ENCODE results near the gene CACNG7.

Gene CACNG7

DNA sequence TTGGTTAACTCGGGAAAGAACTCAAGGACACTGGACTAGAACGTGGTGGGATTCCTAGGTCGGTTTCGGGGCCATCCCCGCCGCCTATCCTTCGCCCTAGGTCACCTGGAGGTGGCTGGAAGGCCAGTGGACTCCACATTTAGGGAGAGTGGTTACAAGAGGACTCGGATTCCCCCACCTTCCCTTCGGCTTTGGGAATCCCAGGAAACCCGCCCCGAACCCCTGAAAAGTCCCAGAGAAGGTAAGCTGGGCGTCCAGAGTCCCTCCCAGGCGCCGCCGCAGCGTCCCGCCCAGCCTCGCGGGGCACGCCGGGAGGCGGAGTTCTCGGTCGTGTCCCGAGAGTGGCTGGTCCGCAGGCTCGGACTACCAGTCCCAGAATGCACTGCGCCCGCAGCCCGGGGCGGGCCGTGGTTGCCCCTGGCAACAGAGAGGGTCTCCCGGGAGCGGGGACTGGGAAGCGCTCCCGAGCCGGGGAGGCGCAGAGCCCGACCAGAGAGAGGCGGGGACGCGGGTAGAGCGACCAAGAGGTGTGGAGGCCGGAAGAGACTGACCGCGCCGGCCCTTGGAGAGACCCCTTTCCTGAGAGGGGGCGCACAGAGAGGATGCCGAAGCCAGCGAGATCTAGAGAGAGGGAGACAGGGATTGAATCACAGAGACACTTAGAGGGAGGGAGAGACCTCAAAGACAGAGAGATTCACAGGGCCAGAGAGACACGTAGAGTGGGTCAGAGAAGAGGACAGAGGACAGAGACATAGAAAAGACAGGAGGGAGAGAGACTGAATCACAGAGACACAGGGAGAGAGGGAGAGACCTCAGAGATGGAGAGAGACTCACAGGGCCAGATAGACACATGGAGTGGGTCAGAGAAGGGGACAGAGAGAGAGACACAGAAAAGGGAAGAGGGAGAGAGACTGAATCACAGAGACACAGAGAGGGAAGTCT is 29.7 kb upstream of the CACNG7 start:
- TF ChIP-seq, protein P1, sequence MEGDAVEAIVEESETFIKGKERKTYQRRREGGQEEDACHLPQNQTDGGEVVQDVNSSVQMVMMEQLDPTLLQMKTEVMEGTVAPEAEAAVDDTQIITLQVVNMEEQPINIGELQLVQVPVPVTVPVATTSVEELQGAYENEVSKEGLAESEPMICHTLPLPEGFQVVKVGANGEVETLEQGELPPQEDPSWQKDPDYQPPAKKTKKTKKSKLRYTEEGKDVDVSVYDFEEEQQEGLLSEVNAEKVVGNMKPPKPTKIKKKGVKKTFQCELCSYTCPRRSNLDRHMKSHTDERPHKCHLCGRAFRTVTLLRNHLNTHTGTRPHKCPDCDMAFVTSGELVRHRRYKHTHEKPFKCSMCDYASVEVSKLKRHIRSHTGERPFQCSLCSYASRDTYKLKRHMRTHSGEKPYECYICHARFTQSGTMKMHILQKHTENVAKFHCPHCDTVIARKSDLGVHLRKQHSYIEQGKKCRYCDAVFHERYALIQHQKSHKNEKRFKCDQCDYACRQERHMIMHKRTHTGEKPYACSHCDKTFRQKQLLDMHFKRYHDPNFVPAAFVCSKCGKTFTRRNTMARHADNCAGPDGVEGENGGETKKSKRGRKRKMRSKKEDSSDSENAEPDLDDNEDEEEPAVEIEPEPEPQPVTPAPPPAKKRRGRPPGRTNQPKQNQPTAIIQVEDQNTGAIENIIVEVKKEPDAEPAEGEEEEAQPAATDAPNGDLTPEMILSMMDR (IDR thresholded peaks at IDR 0.05; ENCODE audit: borderline replicate concordance, control extremely low read depth, extremely low read depth, insufficient read depth, missing control alignments) = no peak
- in situ Hi-C loops (cut with MboI; ENCODE audit: low sequenced_read_pairs, unreplicated experiment) = no loop called here
- peak; percentile 90 for DNase-seq (ENCODE audit: low spot score)

DNA sequence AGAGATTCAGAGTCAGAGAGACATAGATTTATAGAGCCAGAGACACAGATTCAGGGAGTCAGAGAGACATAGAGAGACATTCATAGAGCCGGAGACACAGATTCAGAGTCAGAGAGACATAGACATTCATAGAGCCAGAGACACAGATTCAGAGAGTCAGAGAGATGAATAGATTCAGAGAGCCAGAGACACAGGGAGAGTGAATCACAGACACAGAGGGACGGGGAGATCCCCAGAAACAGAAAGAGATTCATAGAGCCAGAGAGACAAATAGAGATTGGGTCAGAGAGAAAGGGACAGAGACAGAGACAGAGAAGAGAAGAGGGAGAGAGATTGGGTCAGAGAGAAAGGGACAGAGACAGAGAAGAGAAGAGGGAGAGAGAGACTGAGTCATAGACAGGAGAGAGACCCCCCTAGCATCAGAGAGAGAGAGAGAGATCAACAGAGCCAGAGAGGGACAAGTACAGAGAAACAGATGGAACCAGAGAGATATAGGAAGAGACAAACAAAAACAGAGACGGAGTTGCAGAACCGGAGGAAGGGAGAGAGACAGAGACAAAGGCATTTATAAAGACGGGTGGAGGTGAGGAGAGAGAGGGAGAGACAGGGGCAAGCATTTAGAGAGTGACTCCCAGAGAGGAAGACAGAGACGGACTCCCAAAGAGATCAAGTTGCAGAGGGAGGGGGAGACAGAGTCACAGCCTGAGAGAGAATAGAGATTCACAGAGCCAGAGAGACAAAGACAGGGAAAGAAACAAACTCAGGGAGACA is 28.2 kb upstream of the CACNG7 start:
- no peak for DNase-seq (ENCODE audit: low spot score)
- TF ChIP-seq, protein P1 (IDR thresholded peaks at IDR 0.05; ENCODE audit: borderline replicate concordance, control extremely low read depth, extremely low read depth, insufficient read depth, missing control alignments) = no peak
- in situ Hi-C loops (cut with MboI; ENCODE audit: low sequenced_read_pairs, unreplicated experiment) = no loop called here

DNA sequence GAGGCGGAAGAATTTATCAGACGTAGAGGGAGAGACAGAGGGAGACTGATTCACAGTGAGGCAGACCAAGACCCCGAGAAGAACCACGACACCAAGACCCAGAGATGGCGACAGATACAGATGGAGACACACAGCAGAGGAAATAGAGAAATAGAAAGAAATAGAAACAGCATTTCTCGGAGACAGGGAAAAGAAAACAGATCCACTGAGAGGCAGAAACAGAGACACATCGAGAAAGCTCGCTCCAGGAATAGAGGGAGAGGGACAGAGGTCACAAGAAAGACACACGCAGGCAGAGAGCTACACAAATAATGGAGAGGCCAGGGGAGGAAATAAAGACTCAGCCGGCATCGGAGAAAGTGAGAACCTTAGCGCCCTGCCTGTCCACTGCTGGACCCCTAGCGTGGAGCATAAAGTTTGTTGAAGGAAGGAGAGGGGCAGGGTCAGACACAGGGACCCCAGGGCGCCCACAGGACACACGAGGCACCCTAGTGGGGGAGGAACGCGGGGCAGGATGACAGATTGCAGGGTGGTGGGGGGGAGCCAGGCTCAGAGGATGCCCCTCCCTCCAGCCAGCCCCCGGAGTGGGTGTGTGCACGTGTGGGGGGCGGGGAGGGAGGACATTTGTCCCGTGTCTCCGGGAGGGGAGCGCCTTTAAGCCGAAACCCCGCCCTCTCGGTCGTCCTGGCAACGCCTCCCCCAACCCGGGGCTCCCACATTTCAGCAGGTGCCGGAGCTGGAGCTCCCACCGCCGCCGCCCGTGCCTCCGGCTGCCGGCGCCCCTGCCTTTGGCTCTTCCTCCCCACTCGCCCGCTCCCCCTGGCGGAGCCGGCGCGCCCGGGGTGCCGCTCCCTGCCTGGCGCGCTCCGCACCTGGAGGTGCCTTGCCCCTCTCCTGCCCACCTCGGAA is 27.3 kb upstream of the CACNG7 start, which contains the start of gene PRKCG:
Gene PRKCG (plus strand): TSS at position 716 of the 909 bp plus-strand sequence. CDS start 298 bp downstream, outside the sequence.
- in situ Hi-C loops (cut with MboI; ENCODE audit: low sequenced_read_pairs, unreplicated experiment) = no loop called here
- TF ChIP-seq, protein P1 (IDR thresholded peaks at IDR 0.05; ENCODE audit: borderline replicate concordance, control extremely low read depth, extremely low read depth, insufficient read depth, missing control alignments) = peak; percentile 63
- peak; percentile 66 for DNase-seq (ENCODE audit: low spot score)

DNA sequence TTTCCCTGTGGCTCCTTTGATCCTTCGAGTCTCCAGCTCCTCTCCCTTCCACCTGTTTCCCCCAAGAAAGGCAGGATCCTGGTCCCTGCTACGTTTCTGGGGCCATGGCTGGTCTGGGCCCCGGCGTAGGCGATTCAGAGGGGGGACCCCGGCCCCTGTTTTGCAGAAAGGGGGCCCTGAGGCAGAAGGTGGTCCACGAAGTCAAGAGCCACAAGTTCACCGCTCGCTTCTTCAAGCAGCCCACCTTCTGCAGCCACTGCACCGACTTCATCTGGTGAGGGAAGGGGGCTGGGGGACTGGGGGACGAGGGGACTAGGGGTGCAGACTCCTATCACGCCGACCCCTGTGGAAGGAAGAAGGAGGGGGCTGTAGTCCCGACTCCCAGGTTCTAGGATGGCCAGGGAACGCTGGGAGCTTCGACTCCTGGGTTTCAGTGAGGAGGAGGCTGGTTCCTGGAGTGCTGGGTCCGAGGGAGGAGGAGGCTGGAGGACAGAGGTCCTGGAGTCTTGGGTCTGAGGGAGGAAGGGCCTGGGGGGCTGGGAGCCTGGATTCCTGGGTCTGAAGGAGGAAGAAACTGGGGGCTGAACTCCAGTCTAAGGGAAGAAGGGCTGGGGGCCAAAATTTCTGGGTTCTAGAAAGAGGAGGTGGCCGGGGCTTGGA is 26.6 kb upstream of the CACNG7 start:
- DNase-seq (ENCODE audit: low spot score) = no peak
- in situ Hi-C loops (cut with MboI; ENCODE audit: low sequenced_read_pairs, unreplicated experiment) = no loop called here
- TF ChIP-seq, protein P1 (IDR thresholded peaks at IDR 0.05; ENCODE audit: borderline replicate concordance, control extremely low read depth, extremely low read depth, insufficient read depth, missing control alignments) = no peak

DNA sequence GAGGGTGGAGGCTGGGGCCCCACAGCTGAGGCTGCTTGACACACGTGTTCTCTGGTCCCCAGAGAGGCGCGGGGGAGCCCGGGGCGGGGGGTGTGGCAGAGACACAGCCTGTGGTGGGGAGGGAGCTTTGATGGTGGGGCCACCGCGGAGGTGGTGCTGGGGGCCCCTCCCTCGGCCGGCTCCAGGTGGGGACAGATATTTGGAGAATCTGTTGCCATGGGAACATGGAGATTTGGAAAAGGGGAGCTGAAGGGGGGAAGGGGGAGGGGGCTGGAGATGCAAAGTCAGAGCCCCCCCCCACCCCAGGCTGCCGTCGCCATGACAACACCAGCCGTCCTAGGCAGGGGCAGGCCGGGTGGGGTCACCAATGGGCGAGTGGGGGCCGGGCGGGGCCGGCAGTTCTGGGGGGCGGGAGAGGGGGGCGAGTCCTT is 25.8 kb upstream of the CACNG7 start:
- in situ Hi-C loops (cut with MboI; ENCODE audit: low sequenced_read_pairs, unreplicated experiment) = no loop called here
- TF ChIP-seq, protein P1 (IDR thresholded peaks at IDR 0.05; ENCODE audit: borderline replicate concordance, control extremely low read depth, extremely low read depth, insufficient read depth, missing control alignments) = no peak
- no peak for DNase-seq (ENCODE audit: low spot score)
